CD4-positive, alpha-beta T cell treated with Interleukin-17A for 1 hour (primary cell): ENCODE data around the gene FAM20C.

ENCODE experiments used
- DNase-seq: peaks from one replicate; pipeline ENCODE4 v3.0.0-alpha.2; 2020

The FAM20C gene

DNA sequence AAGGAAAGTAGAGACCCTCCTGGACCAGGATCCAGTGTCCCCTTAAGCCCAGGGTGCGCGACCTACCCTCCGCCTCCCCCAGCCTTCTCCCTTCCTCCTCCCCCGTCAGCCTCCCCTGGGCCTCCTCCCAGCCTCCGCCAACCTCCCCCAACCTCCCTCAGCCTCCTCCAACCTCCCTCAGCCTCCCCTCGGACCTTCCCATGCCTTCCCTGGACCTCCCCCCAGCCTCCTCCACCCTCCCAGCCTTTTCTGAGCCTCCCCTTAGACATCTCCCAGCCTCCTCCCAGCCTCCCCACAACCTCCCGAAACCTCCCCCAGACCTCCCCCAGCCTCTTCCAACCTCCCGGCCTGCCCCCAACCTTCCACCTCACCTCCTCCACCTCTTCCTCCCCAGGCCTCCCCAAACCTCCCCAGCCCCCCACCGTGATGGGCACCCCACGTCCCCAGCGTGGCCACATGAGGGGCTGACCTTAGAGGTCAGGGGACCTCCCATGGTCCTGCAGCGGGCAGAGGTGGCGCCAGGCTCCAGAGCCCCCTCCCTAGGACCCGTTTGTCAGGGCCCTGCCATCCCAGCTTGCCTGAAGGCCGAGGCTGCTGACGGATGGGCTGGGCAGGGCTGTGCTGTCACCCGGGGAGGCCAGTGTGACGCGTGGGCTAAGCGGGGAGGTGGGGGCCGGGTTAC is 18.8 kb downstream of the FAM20C start:
- no peak for DNase-seq

DNA sequence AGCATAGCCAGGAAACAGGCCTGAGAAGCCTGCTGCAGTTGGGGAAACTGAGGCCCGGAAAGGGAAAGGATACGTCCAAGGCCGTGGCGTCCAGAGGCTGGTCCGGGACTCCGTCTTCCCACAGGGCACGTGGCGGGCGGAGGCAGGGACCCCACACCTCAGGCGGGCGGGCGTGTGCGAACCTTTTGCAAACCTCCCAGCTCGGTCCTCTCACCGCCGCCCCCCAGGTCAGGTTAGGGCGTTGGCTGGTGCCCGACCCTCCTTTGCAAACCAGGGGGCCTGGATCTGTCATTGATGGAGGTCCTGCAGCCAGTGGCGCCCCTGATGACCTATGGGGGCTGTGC is 19.3 kb downstream of the FAM20C start:
- DNase-seq: no peak

DNA sequence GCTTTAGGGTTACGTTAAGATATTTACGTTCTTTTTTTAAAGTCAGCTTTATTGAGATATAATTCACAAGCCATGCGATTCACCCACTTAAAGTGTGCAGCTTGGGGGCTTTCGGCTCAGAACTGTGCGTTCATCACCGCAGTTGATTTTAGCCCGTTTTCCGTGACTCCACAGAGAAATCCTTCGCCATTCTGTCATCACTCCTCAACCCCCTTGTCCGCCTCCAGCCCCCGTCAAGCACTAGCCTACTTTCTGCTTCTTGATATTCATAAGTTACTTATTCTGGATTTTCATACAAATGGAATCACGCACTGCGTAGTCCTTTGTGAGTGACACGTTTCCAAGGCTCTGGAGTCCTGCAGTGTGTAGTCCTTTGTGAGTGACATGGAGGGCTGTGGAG is 20.4 kb downstream of the FAM20C start:
- no peak for DNase-seq

DNA sequence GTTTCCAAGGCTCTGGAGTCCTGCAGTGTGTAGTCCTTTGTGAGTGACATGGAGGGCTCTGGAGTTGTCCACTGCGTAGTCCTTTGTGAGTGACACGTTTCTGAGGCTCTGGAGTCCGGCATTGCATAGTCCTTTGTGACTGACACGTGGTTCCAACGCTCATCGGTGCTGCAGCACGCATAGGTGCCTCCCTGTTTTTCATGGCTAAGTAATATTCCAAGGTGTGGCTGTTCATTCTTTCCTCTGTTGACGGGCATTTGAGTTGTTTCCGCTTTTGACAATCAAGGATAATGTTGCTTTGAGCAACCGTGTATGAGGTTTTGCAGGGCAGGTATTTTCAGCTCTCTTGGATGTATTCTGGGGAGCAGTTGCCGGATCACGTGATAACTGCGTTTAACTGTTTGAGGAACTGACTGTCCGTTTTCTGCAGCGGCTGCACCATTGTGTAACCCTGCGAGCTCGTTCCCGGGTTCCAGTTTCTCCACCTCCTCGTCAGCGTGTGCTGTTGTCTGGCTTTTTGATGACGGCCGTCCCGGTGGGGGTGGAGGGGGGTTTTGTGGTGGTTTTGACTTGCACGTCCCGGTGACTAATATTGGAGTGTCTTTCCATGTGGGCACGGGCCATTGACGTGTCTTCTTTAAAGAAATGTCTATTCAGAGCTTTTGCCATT is 21.1 kb downstream of the FAM20C start:
- DNase-seq: no peak

GRCh38 chr7:214410-215212 is 22.2 kb downstream of the FAM20C start:
- no peak for DNase-seq

- no peak for DNase-seq
These were observed 24.3 kb downstream of the FAM20C start for GRCh38 chr7:216360-217300.

DNA sequence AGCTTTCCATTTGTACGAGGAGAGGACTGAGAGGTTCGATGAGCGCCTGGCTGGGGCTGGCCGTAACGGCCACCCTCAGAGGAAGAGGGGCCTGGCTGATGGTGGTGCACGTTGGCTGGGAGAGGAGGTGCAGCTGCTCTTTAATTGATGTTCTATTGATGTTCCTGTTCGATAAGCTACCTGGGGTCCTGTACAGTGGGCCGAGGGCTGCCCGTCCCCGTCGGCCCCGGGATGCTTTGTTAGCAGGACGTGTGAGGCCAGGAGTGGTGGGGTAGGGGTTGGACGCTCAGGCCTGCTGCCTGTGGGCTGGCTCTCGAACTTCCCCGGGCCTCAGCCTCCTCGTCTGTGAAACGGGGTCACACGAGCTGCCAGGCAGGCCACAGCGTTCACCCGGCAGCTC is 25.4 kb downstream of the FAM20C start:
- DNase-seq: no peak

DNA sequence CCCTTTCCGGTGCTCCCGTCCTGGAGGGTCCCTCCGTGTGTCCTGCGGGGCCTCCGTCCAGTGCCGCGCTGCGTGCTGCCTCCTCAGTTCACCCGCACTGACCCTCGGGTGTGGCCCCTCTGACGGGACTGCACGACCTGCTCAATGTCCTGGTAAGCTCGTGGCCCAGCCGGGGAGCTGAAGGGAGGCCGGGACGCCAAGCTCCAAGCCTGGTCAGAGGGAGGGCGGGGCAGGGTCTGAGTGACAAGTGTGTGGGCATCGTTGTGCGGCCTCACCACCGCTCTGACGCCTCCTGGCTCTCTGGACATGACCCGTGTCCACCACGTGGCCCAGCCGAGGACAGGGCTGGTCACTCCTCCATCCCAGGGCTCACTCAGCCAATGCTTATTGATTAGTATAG is 25.9 kb downstream of the FAM20C start:
- no peak for DNase-seq

DNA sequence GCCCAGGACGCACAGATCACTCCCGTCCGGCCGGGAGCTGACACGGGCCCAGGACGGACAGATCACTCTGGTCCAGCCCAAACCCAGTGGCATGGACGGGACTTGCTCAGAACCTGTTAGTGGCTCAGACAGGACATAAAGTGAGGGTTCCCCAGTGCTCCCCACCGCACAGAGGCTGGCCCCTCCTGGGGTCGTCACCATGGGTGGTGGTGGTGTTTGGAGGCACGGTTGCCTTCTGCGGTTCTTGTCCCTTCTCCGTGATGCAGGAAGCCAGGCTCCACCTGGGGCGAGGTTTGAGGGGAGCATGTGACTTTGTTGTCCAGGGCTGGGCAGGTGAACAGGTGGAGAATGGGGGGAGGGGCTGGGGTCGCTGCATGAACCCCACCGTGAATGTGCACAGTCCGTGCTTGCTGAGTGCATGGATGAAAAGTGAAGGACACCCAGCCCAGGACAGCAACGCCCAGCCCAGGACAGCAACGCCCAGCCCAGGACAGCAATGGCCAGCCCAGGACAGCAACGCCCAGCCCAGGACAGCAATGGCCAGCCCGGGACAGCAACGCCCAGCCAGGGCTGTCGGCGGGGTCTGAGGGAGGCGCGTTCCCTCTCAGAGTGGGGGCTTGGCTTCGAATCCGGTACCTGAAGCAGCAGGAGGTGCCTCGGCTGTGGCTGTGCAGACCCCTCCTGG is 26.7 kb downstream of the FAM20C start:
- DNase-seq: no peak

DNA sequence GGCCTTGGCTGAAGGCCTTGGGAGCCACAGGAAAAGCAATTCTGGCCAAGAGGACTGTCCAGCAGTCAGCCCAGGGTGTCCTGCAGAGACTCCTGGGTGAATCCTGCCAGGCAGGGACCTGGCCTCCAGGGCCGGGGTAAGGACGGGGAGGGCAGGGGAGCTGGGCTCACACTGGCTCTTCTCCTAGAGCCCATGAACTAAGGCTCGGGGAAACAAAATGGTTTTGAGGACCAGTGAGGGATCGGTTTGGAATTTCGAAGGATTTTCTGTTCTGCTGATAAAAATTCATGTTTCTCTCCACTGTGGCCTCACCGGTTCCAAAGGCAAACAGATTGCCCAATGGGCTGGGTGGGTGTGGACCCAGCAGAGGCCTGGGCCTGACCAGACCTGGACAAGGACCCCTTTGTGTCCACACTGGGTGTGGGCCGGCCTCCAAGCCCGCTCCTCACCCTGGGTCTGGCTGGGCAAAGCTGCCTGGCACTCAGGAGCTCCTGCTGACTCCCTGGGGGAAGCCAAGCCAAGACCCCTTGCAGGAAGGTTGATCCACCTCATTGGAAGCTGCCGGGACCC is 27.3 kb downstream of the FAM20C start:
- DNase-seq: no peak

- DNase-seq: no peak
These were observed 27.9 kb downstream of the FAM20C start for GRCh38 chr7:220151-220841.

DNA sequence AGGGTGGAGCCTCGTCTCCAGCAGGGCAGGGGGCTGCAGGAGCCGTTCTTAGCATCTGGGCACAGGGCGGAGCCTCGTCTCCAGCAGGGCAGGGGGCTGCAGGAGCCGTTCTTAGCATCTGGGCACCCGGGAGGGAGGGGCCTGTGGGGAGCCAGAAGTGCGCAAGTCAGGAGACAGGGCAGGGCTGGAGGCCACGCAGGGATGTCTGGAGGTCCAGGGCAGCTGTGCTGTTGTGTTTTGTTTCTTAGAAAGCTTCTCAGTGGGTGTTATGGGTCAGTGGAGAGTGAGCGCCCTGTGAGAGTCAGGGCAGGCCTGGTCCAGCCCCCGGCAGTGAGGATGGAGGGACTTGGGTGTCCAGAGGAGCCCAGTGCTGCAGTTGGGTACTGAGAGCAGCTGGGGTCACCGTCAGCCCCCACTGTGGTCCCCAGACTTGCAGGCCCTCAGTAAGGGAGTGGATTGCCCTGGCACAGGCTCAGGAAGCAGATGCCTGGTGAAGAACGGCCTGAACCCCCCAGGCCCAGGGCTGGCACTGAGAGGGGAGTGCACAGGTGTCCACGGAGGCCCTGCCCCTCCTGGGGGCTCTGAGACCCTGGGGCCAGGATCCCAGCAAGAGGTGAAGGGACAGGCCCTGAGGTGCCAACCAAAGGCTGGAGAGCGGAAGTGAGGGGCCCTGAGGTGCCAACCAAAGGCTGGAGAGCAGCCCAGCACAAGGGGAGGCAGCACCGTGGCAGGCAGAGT is 29.8 kb downstream of the FAM20C start:
- DNase-seq: no peak

DNA sequence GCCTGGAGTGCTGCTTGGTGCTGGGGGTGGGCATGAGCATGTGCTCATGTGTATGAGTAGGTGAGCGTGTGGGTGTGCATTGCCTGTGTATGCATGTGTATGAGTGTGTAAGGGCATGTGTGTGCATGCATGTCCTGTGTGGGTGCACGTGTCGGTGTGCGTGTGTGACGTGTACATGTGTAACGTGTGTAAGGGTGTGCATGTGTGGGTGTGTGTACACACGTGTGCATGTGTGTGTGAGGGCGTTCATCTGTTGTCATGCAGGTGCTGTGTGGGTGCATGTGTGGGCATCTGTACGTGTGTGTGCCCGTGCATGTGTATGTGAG is 30.3 kb downstream of the FAM20C start:
- DNase-seq: no peak

DNA sequence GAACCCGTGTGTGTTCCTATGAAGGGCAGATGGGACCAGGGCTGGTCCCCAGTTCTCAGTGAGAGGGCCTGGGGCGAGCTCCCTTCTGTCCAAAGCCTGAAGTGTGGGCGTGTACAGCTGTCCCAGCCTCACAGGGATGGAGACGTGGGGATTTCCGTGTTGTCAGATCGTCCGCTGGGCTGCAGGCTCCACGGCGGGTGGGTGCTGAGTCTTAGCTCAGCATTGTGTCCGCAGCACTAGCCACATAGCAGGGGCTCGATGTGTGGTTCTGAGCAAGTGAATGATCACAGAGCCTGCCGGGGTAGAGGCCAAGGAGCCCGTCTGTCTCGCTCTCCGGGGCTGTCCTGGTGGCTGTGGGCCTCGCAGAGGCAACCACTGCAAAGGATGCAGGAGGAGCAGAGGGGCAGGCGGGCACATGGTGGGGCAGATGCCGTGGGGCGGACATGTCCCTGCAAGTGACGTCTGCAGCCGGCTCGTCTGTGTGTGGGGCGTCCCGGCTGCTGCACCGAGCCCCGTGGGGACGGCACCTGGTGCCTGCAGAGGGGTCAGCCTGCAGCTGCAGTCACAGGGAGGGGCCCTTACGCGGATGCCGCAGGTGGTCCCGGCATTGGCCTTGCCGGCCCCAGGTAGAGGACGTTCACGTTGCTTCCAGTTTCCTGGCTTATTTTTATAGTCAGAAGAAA is 30.9 kb downstream of the FAM20C start:
- no peak for DNase-seq

DNA sequence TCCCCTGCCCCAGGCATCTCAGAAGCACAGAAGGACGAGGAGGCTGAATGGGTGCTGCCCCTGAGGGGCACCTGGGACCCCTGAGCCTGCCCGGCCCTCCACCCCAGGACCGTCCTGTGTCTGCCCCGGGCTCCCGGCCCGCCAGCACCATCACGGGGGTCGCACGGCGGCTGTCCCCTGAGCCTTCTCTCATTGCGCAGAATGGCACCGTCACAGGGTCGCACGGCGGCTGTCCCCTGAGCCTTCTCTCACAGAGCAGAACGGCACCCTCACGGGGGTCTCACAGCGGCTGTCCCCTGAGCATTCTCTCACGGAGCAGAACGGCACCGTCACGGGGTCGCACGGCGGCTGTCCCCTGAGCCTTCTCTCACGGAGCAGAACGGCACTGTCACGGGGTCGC is 31.5 kb downstream of the FAM20C start:
- DNase-seq: no peak

DNA sequence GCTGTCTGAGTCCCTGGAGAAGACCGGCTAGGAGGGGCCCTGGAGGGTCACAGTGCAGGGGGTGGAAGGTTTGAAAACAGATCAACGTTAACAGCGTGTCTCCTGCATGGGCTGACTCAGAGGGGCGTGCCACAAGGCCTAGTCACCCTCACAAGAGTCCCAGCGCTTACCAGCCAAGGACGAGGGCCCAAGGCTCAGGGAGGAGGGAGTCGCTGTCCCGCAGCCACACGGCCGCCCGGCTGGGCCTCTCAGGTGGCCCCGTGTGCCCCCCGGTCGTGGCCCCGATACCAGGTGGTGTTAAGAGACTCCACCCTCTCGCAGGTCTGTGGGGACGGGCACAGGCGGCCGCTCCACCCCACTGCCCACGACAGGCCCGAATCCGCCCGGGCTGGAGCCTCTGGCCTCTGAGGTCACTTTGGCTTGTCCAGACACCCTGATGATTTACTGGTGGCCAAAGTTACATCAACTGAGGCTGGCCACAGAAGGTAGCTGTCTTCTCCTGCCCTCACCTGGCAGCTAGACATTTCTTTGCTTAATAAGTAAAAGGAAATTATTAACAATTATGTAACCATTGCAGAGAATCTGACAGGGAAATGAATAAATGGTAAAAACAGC is 34.0 kb downstream of the FAM20C start:
- DNase-seq: no peak

DNA sequence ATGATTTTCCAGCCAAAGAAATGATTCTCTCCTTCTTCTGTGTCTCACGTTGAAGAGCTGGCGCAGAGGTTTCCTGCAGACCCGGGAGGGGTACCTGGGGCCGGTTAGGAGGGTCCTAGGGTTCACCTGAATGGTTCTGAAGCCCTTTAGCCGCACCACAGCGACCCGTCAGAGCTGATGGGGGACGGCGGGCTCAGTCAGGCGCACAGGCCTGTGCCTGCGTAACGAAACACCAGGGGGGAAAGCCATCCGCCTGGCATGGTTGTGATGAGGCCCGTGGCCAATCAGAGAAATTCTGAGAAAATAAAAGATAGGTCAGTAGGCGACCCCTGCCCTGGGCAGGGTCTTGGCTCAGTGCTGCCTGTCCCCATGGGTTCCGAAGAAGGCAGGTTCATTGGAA is 35.6 kb downstream of the FAM20C start:
- DNase-seq: no peak

- no peak for DNase-seq
These were observed 36.2 kb downstream of the FAM20C start for GRCh38 chr7:228610-229009.

- no peak for DNase-seq
These were observed 37.0 kb downstream of the FAM20C start for GRCh38 chr7:229184-229964.
